ENCODE data around the gene THSD4.

- no peak for TF ChIP-seq CTCF (IDR thresholded peaks at IDR 0.05)
- TF ChIP-seq POLR2A (IDR thresholded peaks at IDR 0.05) = no peak
These were observed 329.8 kb downstream of the THSD4 start for GRCh38 chr15:71444866-71445590.
